CD14-positive monocyte (primary cell): Measurements from ENCODE around the gene MGAT5B. TPM values are rescaled to one million over a fixed set of nuclear protein-coding genes. Genes with fewer than 3 reads are reported as not detected.

Experiments
- DNase-seq, 3 donors: peaks; one replicate each; pipeline ENCODE4 v3.0.0-alpha.2; 2011 to 2022
- H2AFZ ChIP-seq: 2 replicates; pipeline ENCODE4 v1.6.0; 2012; ENCODE audit warnings: mild to moderate bottlenecking, low read depth, low read length, inconsistent platforms; ENCODE audit not compliant: insufficient read depth, poor library complexity, severe bottlenecking
- H3K27ac ChIP-seq, 2 donors: 1 replicate in 1 of 2; 2 replicates in 1 of 2; pipeline ENCODE4 v1.5.1; 2012 to 2013; ENCODE audit warnings: low read length in 2 of 2, control low read depth in 1 of 2, inconsistent platforms in 1 of 2, low read depth in 1 of 2, mild to moderate bottlenecking in 1 of 2
- H3K27me3 ChIP-seq, 2 donors: one replicate each; pipeline versions ENCODE4 v1.6.0 to v1.6.1; 2011 to 2013; ENCODE audit warnings: low read length in 2 of 2; ENCODE audit not compliant: control insufficient read depth in 2 of 2, insufficient read depth in 2 of 2
- H3K36me3 ChIP-seq, 2 donors: replicated peaks in 1 of 2; 1 replicate in 1 of 2; 2 replicates in 1 of 2; pipeline versions ENCODE4 v1.5.1 to v1.6.1; 2012 to 2013; ENCODE audit warnings: low read length in 2 of 2, control low read depth in 1 of 2, inconsistent platforms in 1 of 2, mild to moderate bottlenecking in 1 of 2; ENCODE audit not compliant: insufficient read depth in 2 of 2, control insufficient read depth in 1 of 2
- H3K4me1 ChIP-seq, 2 donors: 1 replicate in 1 of 2; 2 replicates in 1 of 2; pipeline versions ENCODE4 v1.5.1 to v1.6.1; 2012 to 2013; ENCODE audit warnings: low read length in 2 of 2, control low read depth in 1 of 2, inconsistent platforms in 1 of 2, mild to moderate bottlenecking in 1 of 2, moderate library complexity in 1 of 2; ENCODE audit not compliant: insufficient read depth in 2 of 2, control insufficient read depth in 1 of 2
- H3K4me2 ChIP-seq: replicated peaks from 2 replicates; pipeline ENCODE3; 2012; ENCODE audit warnings: low read length, moderate library complexity, mild to moderate bottlenecking; ENCODE audit not compliant: poor library complexity, severe bottlenecking; ENCODE audit errors: extremely low read depth
- H3K4me3 ChIP-seq, 3 experiments: fragments of 200-600 bp in 1 of 3; sonication (generic) in 1 of 3; replicated peaks in 1 of 3; 1 replicate in 2 of 3; 2 replicates in 1 of 3; pipeline ENCODE4 v1.5.1; 2011 to 2013; ENCODE audit warnings: low read length in 3 of 3, mild to moderate bottlenecking in 3 of 3, control low read depth in 2 of 3, low read depth in 2 of 3, inconsistent platforms in 1 of 3, moderate library complexity in 1 of 3
- H3K79me2 ChIP-seq: 2 replicates; pipeline ENCODE4 v1.6.0; 2012; ENCODE audit warnings: mild to moderate bottlenecking, control low read depth, inconsistent platforms, low read length, moderate library complexity; ENCODE audit not compliant: insufficient read depth
- H3K9ac ChIP-seq: 2 replicates; pipeline ENCODE4 v1.6.0; 2017; ENCODE audit warnings: low read length, mild to moderate bottlenecking; ENCODE audit not compliant: insufficient read depth, poor library complexity, severe bottlenecking
- H3K9me3 ChIP-seq, 2 donors: replicated peaks in 1 of 2; 1 replicate in 1 of 2; 2 replicates in 1 of 2; pipeline versions ENCODE4 v1.5.1 to v1.6.1; 2012 to 2013; ENCODE audit warnings: low read length in 2 of 2, control low read depth in 1 of 2; ENCODE audit not compliant: control insufficient read depth in 1 of 2, insufficient read depth in 1 of 2
- H4K20me1 ChIP-seq: 2 replicates; pipeline ENCODE4 v1.6.0; 2012; ENCODE audit warnings: mild to moderate bottlenecking, low read length, control low read depth, moderate library complexity; ENCODE audit not compliant: insufficient read depth
- H3K27ac Mint-ChIP-seq, 7 donors: one replicate each; pipeline ENCODE4 v1.8.0; 2020; ENCODE audit warnings: mild to moderate bottlenecking in 7 of 7, mixed read lengths in 7 of 7, moderate library complexity in 6 of 7, inconsistent platforms in 2 of 7
- H3K27me3 Mint-ChIP-seq, 3 donors: one replicate each; pipeline ENCODE4 v1.8.0; 2021 to 2022; ENCODE audit warnings: low read depth in 3 of 3, mild to moderate bottlenecking in 3 of 3, mixed read lengths in 3 of 3, moderate library complexity in 3 of 3, inconsistent platforms in 1 of 3
- H3K36me3 Mint-ChIP-seq, 2 donors: one replicate each; pipeline ENCODE4 v1.8.0; 2020; ENCODE audit warnings: mixed read lengths in 2 of 2, inconsistent platforms in 1 of 2, mild to moderate bottlenecking in 1 of 2
- H3K4me1 Mint-ChIP-seq: one replicate; pipeline ENCODE4 v1.8.0; 2020; ENCODE audit warnings: mild to moderate bottlenecking, mixed read lengths
- H3K4me3 Mint-ChIP-seq, 2 donors: one replicate each; pipeline ENCODE4 v1.8.0; 2020; ENCODE audit warnings: mild to moderate bottlenecking in 2 of 2, mixed read lengths in 2 of 2, moderate library complexity in 1 of 2
- H3K9me3 Mint-ChIP-seq, 7 donors: one replicate each; pipeline ENCODE4 v1.8.0; 2020 to 2022; ENCODE audit warnings: mixed read lengths in 7 of 7, mild to moderate bottlenecking in 6 of 7, moderate library complexity in 6 of 7, inconsistent platforms in 2 of 7
- WGBS: methylation state at CpG from one replicate; pipeline ENCODE4 v1.1.5; 2013; ENCODE audit warnings: missing lambda C conversion rate; ENCODE audit not compliant: insufficient coverage; 5-methylcytosine and 5-hydroxymethylcytosine counted together
- intact Hi-C, 2 donors: fragments of 100-400 bp; cut with micrococcal nuclease; formaldehyde crosslinking; loops; one replicate each; pipeline versions ENCODE4 v1.15.0 to v1.15.1; 2023
- polyA plus RNA-seq, 3 donors: library from polyadenylated mRNA; depleted of rRNA in 1 of 3; unstranded in 2 of 3; stranded (reverse) in 1 of 3; fragments of 300-500 nt in 2 of 3; fragments of >200 nt in 1 of 3; fragmentation: Illumina TruSeq in 2 of 3; gene quantifications; 1 replicate in 2 of 3; 2 replicates in 1 of 3; pipeline ENCODE4 v1.2.3, GENCODE V29; 2012 to 2021
- TF ChIP-seq, protein P1 (sequence below): fragments of 200-600 bp; IDR thresholded peaks from one replicate; pipeline ENCODE4 v1.8.0; 2022; ENCODE audit warnings: antibody characterized with exemption, mild to moderate bottlenecking

The MGAT5B gene
- polyA plus RNA-seq, 3 donors = not detected

DNA sequence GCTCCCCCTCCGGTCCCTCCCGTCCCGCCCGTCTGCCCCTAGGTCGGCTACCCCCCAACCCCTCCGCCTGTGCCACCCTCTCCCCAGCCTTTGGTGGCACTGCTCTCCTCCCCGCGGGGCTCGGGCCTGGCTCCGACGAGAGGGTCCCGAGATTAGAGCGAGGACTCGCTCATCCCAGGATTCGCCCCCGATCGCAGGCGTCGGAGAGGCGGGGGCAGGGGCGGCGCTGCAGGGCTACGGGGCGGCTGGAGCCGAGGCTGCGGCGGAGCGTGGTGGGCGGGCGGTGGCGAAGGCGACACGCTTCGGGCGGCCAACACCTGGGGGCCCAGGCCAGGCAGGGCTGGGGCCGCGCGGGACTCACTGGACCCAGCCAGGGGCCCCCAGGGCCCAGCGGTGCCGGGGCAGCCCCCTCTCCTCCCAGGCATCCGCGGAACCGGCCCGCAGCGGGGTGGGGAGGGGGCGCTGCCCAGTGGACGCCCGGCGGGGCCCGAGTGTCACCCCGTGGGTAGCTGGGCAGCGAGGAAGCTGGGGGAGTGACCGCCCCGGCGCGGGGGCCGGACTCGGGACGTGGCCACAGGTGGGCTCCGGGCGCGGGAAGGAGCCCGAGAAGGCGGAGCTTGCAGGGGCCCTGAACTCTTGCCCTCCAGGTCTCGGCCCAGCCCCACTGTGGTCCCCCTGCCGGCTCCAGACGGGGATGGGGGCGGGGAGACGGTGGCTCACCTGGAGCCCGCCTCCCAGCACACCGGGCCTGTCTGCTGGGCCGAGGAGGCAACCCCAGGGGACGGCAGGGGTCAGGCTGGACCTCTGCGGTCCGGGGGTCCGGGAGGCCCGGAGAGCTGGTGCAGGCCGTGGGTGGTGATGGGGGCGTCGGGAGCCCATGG is 1.5 kb downstream of the MGAT5B start:
- H3K9ac ChIP-seq = no peak overlapping the region
- H3K36me3 ChIP-seq = no peaks in the 10 kb centered on the region
- no peak overlapping the region for H2AFZ ChIP-seq
- no peak overlapping the region for H3K4me3 ChIP-seq
- Mint-ChIP-seq H3K9me3 (peaks cover 0 to 16% (median 10%) of the 10 kb centered on the region in 7 donors), H3K4me3 (no peak overlapping the region), H3K27ac (no peak overlapping the region), H3K36me3 (peaks cover 2 to 3% of the 10 kb centered on the region in 2 donors), H3K27me3 (peaks cover 40 to 75% (median 49%) of the 10 kb centered on the region in 3 donors), H3K4me1 (peaks cover 12% of the 10 kb centered on the region)
- intact Hi-C loops = loop anchor here (5.0 to 10.0 kb wide), 3 partner anchors 185 to 378 kb away; no protein-coding TSS in a partner anchor
- peaks cover 19 to 48% of the 10 kb centered on the region in 2 donors for H3K27me3 ChIP-seq
- no peak overlapping the region for H3K4me2 ChIP-seq
- H3K27ac ChIP-seq = no peak overlapping the region
- 7% methylated on average over 73 of the region's 80 CpGs for WGBS
- H3K79me2 ChIP-seq = no peaks in the 10 kb centered on the region
- no peak for DNase-seq
- TF ChIP-seq, protein P1, sequence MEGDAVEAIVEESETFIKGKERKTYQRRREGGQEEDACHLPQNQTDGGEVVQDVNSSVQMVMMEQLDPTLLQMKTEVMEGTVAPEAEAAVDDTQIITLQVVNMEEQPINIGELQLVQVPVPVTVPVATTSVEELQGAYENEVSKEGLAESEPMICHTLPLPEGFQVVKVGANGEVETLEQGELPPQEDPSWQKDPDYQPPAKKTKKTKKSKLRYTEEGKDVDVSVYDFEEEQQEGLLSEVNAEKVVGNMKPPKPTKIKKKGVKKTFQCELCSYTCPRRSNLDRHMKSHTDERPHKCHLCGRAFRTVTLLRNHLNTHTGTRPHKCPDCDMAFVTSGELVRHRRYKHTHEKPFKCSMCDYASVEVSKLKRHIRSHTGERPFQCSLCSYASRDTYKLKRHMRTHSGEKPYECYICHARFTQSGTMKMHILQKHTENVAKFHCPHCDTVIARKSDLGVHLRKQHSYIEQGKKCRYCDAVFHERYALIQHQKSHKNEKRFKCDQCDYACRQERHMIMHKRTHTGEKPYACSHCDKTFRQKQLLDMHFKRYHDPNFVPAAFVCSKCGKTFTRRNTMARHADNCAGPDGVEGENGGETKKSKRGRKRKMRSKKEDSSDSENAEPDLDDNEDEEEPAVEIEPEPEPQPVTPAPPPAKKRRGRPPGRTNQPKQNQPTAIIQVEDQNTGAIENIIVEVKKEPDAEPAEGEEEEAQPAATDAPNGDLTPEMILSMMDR = no peak
- peaks cover 0 to 3% of the 10 kb centered on the region in 2 donors for H3K4me1 ChIP-seq
- H4K20me1 ChIP-seq = no peaks in the 10 kb centered on the region
- H3K9me3 ChIP-seq = peaks cover 9 to 13% of the 10 kb centered on the region in 2 donors

DNA sequence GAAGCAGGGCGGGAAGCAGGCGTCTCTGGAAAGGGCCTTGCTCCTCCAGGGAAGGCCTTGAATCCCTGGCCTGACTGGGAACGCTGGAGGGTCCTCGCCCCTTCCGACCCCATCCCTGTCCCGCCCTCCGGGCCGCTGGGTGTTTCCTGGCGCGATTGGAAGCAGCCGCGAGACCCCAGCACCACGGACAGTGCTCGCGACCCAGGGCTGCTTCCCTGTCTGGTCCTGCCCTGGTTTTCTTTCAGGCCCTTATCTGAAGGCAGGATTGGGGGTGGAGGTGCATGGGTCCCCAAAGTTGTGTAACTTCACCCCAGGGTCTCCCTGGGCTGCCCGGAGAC is 2.1 kb downstream of the MGAT5B start:
- no peak overlapping the region for H3K4me3 ChIP-seq
- H3K4me1 Mint-ChIP-seq = peaks cover 12% of the 10 kb centered on the region

More for the DNA sequence above, 2.1 kb downstream of the MGAT5B start:
- 22% methylated on average over 16 of the region's 16 CpGs for WGBS
- H4K20me1 ChIP-seq = no peaks in the 10 kb centered on the region
- TF ChIP-seq, protein P1 = no peak
- peaks cover 2 to 3% of the 10 kb centered on the region in 2 donors for H3K36me3 Mint-ChIP-seq
- intact Hi-C loops = loop anchor here in 1 of 2 donors (10.0 kb wide), 1 partner anchor 184 kb away; no protein-coding TSS in a partner anchor
- H3K4me2 ChIP-seq = no peak overlapping the region
- peak overlapping the region in 1 of 2 donors; percentile 30 for H3K4me3 Mint-ChIP-seq
- no peaks in the 10 kb centered on the region for H3K79me2 ChIP-seq
- H3K27me3 ChIP-seq = peaks cover 19 to 48% of the 10 kb centered on the region in 2 donors
- H3K27me3 Mint-ChIP-seq = peaks cover 40 to 73% (median 49%) of the 10 kb centered on the region in 3 donors
- H3K27ac ChIP-seq = no peak overlapping the region
- H3K9ac ChIP-seq = no peak overlapping the region
- no peak for DNase-seq
- H3K27ac Mint-ChIP-seq = no peak overlapping the region
- H3K36me3 ChIP-seq = no peaks in the 10 kb centered on the region
- H2AFZ ChIP-seq = no peak overlapping the region
- peaks cover 2 to 22% (median 15%) of the 10 kb centered on the region in 7 donors for H3K9me3 Mint-ChIP-seq
- peaks cover 15 to 19% of the 10 kb centered on the region in 2 donors for H3K9me3 ChIP-seq
- peaks cover 0 to 3% of the 10 kb centered on the region in 2 donors for H3K4me1 ChIP-seq
